ENCODE results near the gene ECE2.
A peak's percentile ranks its signal among the peaks of the same experiment; 100 is the strongest.

Gene ECE2

DNA sequence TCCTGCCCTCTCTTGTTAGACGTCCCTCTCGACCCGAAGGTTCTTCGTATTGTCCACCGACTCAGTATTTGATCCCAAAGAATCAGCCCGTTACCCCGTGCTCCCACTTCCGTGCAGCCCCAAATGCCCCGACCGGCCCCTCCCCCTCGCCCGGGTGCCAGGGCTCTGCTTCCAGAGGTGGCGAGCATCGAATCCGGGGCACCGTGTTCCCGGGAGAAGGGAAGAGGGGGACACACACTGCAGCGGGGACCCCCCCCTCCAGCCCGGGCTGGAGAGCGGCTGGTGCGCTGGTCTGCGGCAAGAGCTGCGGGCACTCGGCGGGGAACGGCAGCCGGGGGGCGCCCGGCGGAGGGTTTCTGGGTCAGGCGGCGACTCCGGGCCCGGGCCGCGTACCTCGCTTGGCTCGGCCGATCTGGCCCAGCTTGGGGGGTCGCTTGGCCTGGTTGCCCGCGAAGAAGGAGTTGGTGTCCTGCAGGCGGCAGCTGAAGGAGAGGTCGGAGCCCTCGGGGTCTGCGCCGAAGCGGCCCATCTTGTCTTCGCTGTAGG, 15.0 kb upstream of the ECE2 start:
- POLR2A ChIA-PET, result interaction anchor here (0.6 to 1.3 kb wide), 4 partner anchors 34 to 279 kb away, joined by 3 to 7 read pairs (median 3); no protein-coding TSS in a partner anchor
- CTCF ChIA-PET, result interaction anchor here (1.3 kb wide), 1 partner anchor 31 kb away, joined by 3 read pairs; no protein-coding TSS in a partner anchor
- H3K4me3 ChIP-seq (ENCODE audit: low read depth, low read length), result peak overlapping the region; percentile 50
- H3K36me3 ChIP-seq (ENCODE audit: control insufficient read depth in 2 of 2, insufficient read depth in 1 of 2, low read length in 2 of 2), result peaks cover 0 to 6% of the 10 kb centered on the region in 2 experiments; a peak in 1 of 3 replicates
- H3K4me1 ChIP-seq (ENCODE audit: control insufficient read depth, insufficient read depth, low read length), result no peaks in the 10 kb centered on the region; the same call in 1 of the 2 replicates
- no peaks in the 10 kb centered on the region for H3K9me3 ChIP-seq (ENCODE audit: control insufficient read depth, insufficient read depth, low read depth, low read length)
- H3K27ac ChIP-seq (ENCODE audit: extremely low read depth, low read depth, low read length), result peak overlapping the region; percentile 31; the same call in 1 of the 2 replicates
- TF ChIP-seq ZNF707 (tag by site-specific recombination; IDR thresholded peaks at IDR 0.05) (no peak), MEIS1 (CRISPR knock-in tag; IDR thresholded peaks at IDR 0.05; ENCODE audit: borderline replicate concordance) (no peak), YY1 (tag by site-specific recombination; IDR thresholded peaks at IDR 0.05) (0 out of 2 replicates have a peak, but pooled peaks have one; percentile 31), BCL11A (tag by site-specific recombination; IDR thresholded peaks at IDR 0.05; ENCODE audit: low read depth) (no peak), ZNF501 (tag by site-specific recombination; IDR thresholded peaks at IDR 0.05) (0 out of 2 replicates have a peak, but pooled peaks have one; percentile 25), ZNF654 (tag by site-specific recombination; IDR thresholded peaks at IDR 0.05; ENCODE audit: low read depth) (no peak), ZNF426 (tag by site-specific recombination; IDR thresholded peaks at IDR 0.05) (no peak), GLI4 (tag by site-specific recombination; IDR thresholded peaks at IDR 0.05) (no peak), ZNF416 (tag by site-specific recombination; IDR thresholded peaks at IDR 0.05) (no peak), ZNF138 (tag by site-specific recombination; IDR thresholded peaks at IDR 0.05; ENCODE audit: borderline replicate concordance) (no peak), ZFP41 (tag by site-specific recombination; IDR thresholded peaks at IDR 0.05; ENCODE audit: borderline replicate concordance) (no peak), ZBTB8A (tag by site-specific recombination; IDR thresholded peaks at IDR 0.05) (peak; percentile 73), HOXC10 (CRISPR knock-in tag; IDR thresholded peaks at IDR 0.05) (no peak), GLIS2 (tag by site-specific recombination; IDR thresholded peaks at IDR 0.05) (peak; percentile 62), ZNF549 (tag by site-specific recombination; IDR thresholded peaks at IDR 0.05) (no peak), ZBTB20 (tag by site-specific recombination; IDR thresholded peaks at IDR 0.05) (peak; percentile 83), ZNF184 (tag by site-specific recombination; IDR thresholded peaks at IDR 0.05) (no peak)
- TF ChIP-seq, protein P1, sequence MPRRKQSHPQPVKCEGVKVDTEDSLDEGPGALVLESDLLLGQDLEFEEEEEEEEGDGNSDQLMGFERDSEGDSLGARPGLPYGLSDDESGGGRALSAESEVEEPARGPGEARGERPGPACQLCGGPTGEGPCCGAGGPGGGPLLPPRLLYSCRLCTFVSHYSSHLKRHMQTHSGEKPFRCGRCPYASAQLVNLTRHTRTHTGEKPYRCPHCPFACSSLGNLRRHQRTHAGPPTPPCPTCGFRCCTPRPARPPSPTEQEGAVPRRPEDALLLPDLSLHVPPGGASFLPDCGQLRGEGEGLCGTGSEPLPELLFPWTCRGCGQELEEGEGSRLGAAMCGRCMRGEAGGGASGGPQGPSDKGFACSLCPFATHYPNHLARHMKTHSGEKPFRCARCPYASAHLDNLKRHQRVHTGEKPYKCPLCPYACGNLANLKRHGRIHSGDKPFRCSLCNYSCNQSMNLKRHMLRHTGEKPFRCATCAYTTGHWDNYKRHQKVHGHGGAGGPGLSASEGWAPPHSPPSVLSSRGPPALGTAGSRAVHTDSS (tag by site-specific recombination; IDR thresholded peaks at IDR 0.05), result no peak
- TF ChIP-seq, protein P2, sequence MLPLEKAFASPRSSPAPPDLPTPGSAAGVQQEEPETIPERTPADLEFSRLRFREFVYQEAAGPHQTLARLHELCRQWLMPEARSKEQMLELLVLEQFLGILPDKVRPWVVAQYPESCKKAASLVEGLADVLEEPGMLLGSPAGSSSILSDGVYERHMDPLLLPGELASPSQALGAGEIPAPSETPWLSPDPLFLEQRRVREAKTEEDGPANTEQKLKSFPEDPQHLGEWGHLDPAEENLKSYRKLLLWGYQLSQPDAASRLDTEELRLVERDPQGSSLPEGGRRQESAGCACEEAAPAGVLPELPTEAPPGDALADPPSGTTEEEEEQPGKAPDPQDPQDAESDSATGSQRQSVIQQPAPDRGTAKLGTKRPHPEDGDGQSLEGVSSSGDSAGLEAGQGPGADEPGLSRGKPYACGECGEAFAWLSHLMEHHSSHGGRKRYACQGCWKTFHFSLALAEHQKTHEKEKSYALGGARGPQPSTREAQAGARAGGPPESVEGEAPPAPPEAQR (tag by site-specific recombination; IDR thresholded peaks at IDR 0.05), result no peak
- TF ChIP-seq, protein P3, sequence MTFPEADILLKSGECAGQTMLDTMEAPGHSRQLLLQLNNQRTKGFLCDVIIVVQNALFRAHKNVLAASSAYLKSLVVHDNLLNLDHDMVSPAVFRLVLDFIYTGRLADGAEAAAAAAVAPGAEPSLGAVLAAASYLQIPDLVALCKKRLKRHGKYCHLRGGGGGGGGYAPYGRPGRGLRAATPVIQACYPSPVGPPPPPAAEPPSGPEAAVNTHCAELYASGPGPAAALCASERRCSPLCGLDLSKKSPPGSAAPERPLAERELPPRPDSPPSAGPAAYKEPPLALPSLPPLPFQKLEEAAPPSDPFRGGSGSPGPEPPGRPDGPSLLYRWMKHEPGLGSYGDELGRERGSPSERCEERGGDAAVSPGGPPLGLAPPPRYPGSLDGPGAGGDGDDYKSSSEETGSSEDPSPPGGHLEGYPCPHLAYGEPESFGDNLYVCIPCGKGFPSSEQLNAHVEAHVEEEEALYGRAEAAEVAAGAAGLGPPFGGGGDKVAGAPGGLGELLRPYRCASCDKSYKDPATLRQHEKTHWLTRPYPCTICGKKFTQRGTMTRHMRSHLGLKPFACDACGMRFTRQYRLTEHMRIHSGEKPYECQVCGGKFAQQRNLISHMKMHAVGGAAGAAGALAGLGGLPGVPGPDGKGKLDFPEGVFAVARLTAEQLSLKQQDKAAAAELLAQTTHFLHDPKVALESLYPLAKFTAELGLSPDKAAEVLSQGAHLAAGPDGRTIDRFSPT (tag by site-specific recombination; IDR thresholded peaks at IDR 0.05), result peak; percentile 63
- TF ChIP-seq, protein P4, sequence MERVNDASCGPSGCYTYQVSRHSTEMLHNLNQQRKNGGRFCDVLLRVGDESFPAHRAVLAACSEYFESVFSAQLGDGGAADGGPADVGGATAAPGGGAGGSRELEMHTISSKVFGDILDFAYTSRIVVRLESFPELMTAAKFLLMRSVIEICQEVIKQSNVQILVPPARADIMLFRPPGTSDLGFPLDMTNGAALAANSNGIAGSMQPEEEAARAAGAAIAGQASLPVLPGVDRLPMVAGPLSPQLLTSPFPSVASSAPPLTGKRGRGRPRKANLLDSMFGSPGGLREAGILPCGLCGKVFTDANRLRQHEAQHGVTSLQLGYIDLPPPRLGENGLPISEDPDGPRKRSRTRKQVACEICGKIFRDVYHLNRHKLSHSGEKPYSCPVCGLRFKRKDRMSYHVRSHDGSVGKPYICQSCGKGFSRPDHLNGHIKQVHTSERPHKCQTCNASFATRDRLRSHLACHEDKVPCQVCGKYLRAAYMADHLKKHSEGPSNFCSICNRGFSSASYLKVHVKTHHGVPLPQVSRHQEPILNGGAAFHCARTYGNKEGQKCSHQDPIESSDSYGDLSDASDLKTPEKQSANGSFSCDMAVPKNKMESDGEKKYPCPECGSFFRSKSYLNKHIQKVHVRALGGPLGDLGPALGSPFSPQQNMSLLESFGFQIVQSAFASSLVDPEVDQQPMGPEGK (tag by site-specific recombination; IDR thresholded peaks at IDR 0.05), result peak; percentile 19
- TF ChIP-seq, protein P5, sequence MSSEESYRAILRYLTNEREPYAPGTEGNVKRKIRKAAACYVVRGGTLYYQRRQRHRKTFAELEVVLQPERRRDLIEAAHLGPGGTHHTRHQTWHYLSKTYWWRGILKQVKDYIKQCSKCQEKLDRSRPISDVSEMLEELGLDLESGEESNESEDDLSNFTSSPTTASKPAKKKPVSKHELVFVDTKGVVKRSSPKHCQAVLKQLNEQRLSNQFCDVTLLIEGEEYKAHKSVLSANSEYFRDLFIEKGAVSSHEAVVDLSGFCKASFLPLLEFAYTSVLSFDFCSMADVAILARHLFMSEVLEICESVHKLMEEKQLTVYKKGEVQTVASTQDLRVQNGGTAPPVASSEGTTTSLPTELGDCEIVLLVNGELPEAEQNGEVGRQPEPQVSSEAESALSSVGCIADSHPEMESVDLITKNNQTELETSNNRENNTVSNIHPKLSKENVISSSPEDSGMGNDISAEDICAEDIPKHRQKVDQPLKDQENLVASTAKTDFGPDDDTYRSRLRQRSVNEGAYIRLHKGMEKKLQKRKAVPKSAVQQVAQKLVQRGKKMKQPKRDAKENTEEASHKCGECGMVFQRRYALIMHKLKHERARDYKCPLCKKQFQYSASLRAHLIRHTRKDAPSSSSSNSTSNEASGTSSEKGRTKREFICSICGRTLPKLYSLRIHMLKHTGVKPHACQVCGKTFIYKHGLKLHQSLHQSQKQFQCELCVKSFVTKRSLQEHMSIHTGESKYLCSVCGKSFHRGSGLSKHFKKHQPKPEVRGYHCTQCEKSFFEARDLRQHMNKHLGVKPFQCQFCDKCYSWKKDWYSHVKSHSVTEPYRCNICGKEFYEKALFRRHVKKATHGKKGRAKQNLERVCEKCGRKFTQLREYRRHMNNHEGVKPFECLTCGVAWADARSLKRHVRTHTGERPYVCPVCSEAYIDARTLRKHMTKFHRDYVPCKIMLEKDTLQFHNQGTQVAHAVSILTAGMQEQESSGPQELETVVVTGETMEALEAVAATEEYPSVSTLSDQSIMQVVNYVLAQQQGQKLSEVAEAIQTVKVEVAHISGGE (tag by site-specific recombination; conservative IDR thresholded peaks at IDR 0.05; ENCODE audit: low read depth), result peak; percentile 45
- TF ChIP-seq, protein P6, sequence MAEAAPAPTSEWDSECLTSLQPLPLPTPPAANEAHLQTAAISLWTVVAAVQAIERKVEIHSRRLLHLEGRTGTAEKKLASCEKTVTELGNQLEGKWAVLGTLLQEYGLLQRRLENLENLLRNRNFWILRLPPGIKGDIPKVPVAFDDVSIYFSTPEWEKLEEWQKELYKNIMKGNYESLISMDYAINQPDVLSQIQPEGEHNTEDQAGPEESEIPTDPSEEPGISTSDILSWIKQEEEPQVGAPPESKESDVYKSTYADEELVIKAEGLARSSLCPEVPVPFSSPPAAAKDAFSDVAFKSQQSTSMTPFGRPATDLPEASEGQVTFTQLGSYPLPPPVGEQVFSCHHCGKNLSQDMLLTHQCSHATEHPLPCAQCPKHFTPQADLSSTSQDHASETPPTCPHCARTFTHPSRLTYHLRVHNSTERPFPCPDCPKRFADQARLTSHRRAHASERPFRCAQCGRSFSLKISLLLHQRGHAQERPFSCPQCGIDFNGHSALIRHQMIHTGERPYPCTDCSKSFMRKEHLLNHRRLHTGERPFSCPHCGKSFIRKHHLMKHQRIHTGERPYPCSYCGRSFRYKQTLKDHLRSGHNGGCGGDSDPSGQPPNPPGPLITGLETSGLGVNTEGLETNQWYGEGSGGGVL (tag by site-specific recombination; IDR thresholded peaks at IDR 0.05), result no peak; the same call in 1 of the 2 replicates
- TF ChIP-seq, protein P7, sequence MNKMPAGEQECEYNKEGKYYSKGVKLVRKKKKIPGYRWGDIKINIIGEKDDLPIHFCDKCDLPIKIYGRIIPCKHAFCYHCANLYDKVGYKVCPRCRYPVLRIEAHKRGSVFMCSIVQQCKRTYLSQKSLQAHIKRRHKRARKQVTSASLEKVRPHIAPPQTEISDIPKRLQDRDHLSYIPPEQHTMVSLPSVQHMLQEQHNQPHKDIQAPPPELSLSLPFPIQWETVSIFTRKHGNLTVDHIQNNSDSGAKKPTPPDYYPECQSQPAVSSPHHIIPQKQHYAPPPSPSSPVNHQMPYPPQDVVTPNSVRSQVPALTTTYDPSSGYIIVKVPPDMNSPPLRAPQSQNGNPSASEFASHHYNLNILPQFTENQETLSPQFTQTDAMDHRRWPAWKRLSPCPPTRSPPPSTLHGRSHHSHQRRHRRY (tag by site-specific recombination; IDR thresholded peaks at IDR 0.05), result no peak

All from HEK293 (cell line).